ENCODE measurements around the gene VWA8. TPM values are rescaled to one million over a fixed set of nuclear protein-coding genes. Genes with fewer than 3 reads are reported as not detected.

VWA8 gene
- total RNA-seq, 4 donors from 2014 or later: 27.7 to 47.7 (median 39.5) TPM

DNA sequence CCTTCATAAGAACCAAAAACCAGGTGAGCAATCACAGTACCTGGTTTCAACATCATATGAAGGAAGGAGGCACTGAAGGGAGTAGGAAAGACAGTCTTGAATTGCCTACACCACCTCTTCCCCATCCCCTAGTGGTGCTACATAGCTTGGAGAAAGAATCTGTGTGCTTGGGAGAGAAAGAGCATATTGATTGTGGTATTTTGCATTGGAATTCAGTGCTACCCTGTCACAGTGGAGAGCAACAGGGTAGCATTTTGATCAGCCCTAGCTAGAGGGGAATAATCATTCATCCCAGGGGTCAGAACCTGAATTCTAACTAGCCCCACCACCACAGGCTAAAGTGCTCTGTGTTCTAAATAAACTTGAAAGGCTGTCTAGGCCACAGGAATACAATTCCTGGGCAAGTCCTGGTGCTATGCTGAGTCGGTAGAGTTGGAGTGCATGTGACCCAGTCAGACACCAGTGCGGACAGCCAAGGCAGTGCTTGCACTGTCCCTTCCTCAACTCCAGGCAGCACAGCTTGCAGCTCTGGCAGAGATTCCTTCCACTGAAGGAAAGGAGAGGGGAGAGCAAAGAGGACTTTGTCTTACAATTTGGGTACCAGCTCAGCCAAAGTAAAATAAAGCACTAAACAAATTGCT lies 158.7 kb downstream of the VWA8 start:
- H3K27me3 ChIP-seq: peaks cover 0 to 4% of the 10 kb centered on the region in 2 donors
- H3K36me3 ChIP-seq: peaks cover 0 to 17% (median 2%) of the 10 kb centered on the region in 3 donors
- no peak for DNase-seq
- H3K27ac ChIP-seq: no peak overlapping the region
- no peaks in the 10 kb centered on the region for H3K4me1 ChIP-seq
- TF ChIP-seq POLR2A (IDR thresholded peaks at IDR 0.05): no peak
- TF ChIP-seq, protein P1, sequence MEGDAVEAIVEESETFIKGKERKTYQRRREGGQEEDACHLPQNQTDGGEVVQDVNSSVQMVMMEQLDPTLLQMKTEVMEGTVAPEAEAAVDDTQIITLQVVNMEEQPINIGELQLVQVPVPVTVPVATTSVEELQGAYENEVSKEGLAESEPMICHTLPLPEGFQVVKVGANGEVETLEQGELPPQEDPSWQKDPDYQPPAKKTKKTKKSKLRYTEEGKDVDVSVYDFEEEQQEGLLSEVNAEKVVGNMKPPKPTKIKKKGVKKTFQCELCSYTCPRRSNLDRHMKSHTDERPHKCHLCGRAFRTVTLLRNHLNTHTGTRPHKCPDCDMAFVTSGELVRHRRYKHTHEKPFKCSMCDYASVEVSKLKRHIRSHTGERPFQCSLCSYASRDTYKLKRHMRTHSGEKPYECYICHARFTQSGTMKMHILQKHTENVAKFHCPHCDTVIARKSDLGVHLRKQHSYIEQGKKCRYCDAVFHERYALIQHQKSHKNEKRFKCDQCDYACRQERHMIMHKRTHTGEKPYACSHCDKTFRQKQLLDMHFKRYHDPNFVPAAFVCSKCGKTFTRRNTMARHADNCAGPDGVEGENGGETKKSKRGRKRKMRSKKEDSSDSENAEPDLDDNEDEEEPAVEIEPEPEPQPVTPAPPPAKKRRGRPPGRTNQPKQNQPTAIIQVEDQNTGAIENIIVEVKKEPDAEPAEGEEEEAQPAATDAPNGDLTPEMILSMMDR (IDR thresholded peaks at IDR 0.05): no peak
- H3K4me3 ChIP-seq: no peak overlapping the region
- no peaks in the 10 kb centered on the region for H3K9me3 ChIP-seq

DNA sequence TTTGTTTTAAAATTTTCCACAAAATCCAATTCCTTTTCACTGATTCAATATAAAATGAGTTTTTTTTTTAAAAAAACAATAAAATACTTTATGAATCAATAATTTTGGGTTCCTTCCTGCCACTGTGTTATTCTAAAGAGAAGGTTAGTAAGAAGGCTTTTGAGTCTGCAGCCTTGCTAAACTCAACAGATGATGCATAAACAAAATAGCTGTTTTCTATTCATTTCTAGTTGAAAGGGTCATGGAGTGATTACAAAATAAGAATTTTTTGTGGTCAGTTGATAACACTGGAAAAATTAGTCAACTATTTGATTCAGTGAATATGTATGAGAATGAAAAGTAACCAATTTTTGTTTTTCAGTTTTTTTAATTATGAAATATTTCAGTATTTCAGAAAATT lies 169.9 kb downstream of the VWA8 start:
- Histone ChIP-seq H3K36me3 (no peaks in the 10 kb centered on the region), H3K9me3 (no peaks in the 10 kb centered on the region), H3K27ac (no peak overlapping the region), H3K4me1 (no peaks in the 10 kb centered on the region), H3K27me3 (no peaks in the 10 kb centered on the region), H3K4me3 (no peak overlapping the region)
- no peak for TF ChIP-seq POLR2A (IDR thresholded peaks at IDR 0.05)
- TF ChIP-seq, protein P1 (IDR thresholded peaks at IDR 0.05): no peak
- DNase-seq: no peak

DNA sequence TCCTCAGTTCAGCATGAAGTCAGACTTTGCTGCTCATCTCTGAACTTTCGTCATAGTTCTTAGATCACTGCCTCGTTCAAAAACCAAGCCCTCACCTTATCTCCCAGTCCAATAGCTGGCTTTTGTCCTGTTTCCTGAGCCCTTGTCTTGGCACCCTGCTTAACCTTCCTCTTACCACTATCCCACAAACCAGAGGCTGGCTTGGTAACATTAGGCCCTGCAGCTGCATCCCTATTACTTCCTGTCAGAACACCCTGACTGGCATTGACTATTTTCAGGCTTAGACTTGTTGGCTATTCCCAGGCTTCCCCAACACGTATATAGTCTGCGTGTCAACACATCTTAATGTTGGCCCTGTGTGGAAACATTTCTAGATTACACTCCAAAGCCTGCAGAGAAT lies 172.4 kb downstream of the VWA8 start:
- no peak overlapping the region for H3K4me3 ChIP-seq
- no peaks in the 10 kb centered on the region for H3K9me3 ChIP-seq
- H3K27ac ChIP-seq: no peak overlapping the region
- DNase-seq: no peak
- H3K27me3 ChIP-seq: no peaks in the 10 kb centered on the region
- no peak for TF ChIP-seq POLR2A (IDR thresholded peaks at IDR 0.05)
- TF ChIP-seq, protein P1 (IDR thresholded peaks at IDR 0.05): no peak
- H3K36me3 ChIP-seq: no peaks in the 10 kb centered on the region
- no peaks in the 10 kb centered on the region for H3K4me1 ChIP-seq

DNA sequence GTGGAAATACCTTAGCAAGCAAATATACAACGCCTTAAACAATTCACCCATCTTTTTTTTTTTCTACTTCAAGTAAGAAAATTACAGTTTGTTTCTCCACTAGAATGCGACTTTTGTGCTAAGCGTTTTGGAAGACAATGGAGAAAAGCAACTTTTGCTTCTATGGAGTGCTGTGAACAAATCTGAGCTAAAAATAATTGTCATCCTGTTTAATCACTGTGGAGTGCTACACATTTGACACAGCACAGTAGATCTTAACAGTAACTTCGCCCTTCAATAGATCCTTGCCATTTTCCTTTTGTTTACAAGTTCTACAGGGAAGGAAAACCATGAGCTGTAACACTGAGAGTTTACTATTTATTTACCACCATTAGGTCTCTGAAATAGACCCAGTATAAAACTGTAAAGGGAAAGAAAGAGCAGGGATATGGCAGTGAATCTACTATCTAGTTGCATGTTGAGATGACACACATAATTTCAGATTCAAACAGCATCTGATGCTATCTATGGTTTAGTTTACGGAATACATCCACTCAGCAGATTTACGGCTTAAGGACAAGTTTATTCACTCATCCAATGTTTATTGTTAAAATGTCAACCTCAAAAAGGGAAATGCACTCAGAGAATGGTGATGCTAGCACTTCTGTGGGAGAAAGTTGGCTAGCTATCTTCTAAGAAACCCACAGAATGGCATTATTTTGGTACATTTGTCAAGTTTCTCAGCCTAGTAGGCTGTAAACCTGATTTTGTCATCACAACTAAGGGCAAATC lies 175.3 kb downstream of the VWA8 start:
- no peak overlapping the region for H3K4me3 ChIP-seq
- H3K4me1 ChIP-seq: no peaks in the 10 kb centered on the region
- TF ChIP-seq, protein P1 (IDR thresholded peaks at IDR 0.05): no peak
- TF ChIP-seq POLR2A (IDR thresholded peaks at IDR 0.05): no peak
- no peak overlapping the region for H3K27ac ChIP-seq
- H3K9me3 ChIP-seq: no peaks in the 10 kb centered on the region
- H3K27me3 ChIP-seq: no peaks in the 10 kb centered on the region
- no peaks in the 10 kb centered on the region for H3K36me3 ChIP-seq
- DNase-seq: no peak

DNA sequence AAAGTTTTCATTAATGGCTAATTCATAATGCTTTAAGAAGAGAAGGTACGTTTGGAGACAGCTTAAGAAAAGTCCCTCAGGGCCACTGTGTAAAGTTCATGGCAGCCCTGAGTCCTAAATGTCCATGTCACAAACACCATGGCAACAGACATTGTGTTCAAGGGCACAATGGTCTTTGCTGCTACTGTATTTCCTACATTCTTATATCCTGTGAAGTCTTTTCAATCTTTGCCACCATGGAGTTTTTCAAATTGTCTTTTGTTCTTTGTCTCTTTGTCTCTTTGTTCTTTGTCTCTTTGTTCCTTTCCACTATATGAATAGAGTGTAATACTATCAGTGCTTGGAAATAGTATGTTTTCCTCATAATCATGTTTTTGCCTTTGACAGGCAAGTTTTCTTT lies 178.8 kb downstream of the VWA8 start:
- DNase-seq: no peak
- no peak for TF ChIP-seq POLR2A (IDR thresholded peaks at IDR 0.05)
- TF ChIP-seq, protein P1 (IDR thresholded peaks at IDR 0.05): no peak
- H3K27ac ChIP-seq: no peak overlapping the region

More for the DNA sequence above, 178.8 kb downstream of the VWA8 start:
- no peak overlapping the region for H3K4me3 ChIP-seq
- no peaks in the 10 kb centered on the region for H3K27me3 ChIP-seq
- no peaks in the 10 kb centered on the region for H3K36me3 ChIP-seq
- no peaks in the 10 kb centered on the region for H3K4me1 ChIP-seq
- no peaks in the 10 kb centered on the region for H3K9me3 ChIP-seq
